Measurements from ENCODE around the gene ZNF672.
A peak's percentile ranks its signal among the peaks of the same experiment; 100 is the strongest.
"Not testable (repeated sequence)": the region's sequence is repeated elsewhere in the genome, so short reads cannot be mapped to it uniquely, and the experiment has no call there.

Gene ZNF672

GRCh38 chr1:248825136-248825535 lies 12.9 kb upstream of the ZNF672 start:
- H3K4me3 ChIP-seq (ENCODE audit: control insufficient read depth, low read depth, low read length): peak overlapping the region; percentile 81
- peak; percentile 49 for DNase-seq (ENCODE audit: low read depth)
- TF ChIP-seq CTCF (conservative IDR thresholded peaks at IDR 0.05; ENCODE audit: control insufficient read depth, insufficient read depth, low read depth, low read length): no peak

GRCh38 chr1:248825573-248825908 lies 12.5 kb upstream of the ZNF672 start:
- TF ChIP-seq CTCF (conservative IDR thresholded peaks at IDR 0.05; ENCODE audit: control insufficient read depth, insufficient read depth, low read depth, low read length): no peak
- no peak for DNase-seq (ENCODE audit: low read depth)
- H3K4me3 ChIP-seq (ENCODE audit: control insufficient read depth, low read depth, low read length): peak overlapping the region; percentile 81

GRCh38 chr1:248825909-248826760 lies 11.9 kb upstream of the ZNF672 start, which contains the start of gene SH3BP5L:
Gene SH3BP5L (minus strand): TSS chr1:248825915. CDS start chr1:248824935, 980 bp downstream.
- peak; percentile 67 for TF ChIP-seq CTCF (conservative IDR thresholded peaks at IDR 0.05; ENCODE audit: control insufficient read depth, insufficient read depth, low read depth, low read length)
- DNase-seq (ENCODE audit: low read depth): peak; percentile 96
- peak within 1 kb of the TSS; percentile 81 for H3K4me3 ChIP-seq (ENCODE audit: control insufficient read depth, low read depth, low read length)

- peak; percentile 89 for DNase-seq (ENCODE audit: low read depth)
- H3K4me3 ChIP-seq (ENCODE audit: control insufficient read depth, low read depth, low read length): no peak overlapping the region
- no peak for TF ChIP-seq CTCF (conservative IDR thresholded peaks at IDR 0.05; ENCODE audit: control insufficient read depth, insufficient read depth, low read depth, low read length)
Observed at GRCh38 chr1:248828845-248829244, 9.2 kb upstream of the ZNF672 start.

- DNase-seq (ENCODE audit: low read depth); H3K4me3 ChIP-seq (ENCODE audit: control insufficient read depth, low read depth, low read length): not testable (repeated sequence)
Observed at GRCh38 chr1:248830718-248831017, 7.4 kb upstream of the ZNF672 start.

GRCh38 chr1:248831842-248832241 lies 6.2 kb upstream of the ZNF672 start:
- no peak for TF ChIP-seq CTCF (conservative IDR thresholded peaks at IDR 0.05; ENCODE audit: control insufficient read depth, insufficient read depth, low read depth, low read length)
- DNase-seq (ENCODE audit: low read depth): no peak
- no peak overlapping the region for H3K4me3 ChIP-seq (ENCODE audit: control insufficient read depth, low read depth, low read length)

GRCh38 chr1:248834343-248834940 lies 3.6 kb upstream of the ZNF672 start:
- no peak for DNase-seq (ENCODE audit: low read depth)
- no peak for TF ChIP-seq CTCF (conservative IDR thresholded peaks at IDR 0.05; ENCODE audit: control insufficient read depth, insufficient read depth, low read depth, low read length)

More at GRCh38 chr1:248834343-248834940, 3.6 kb upstream of the ZNF672 start:
- H3K4me3 ChIP-seq (ENCODE audit: control insufficient read depth, low read depth, low read length): no peak overlapping the region
